Smooth muscle cell (in vitro differentiated cells): ENCODE results near the gene APOL4. TPM values are rescaled to one million over a fixed set of nuclear protein-coding genes. Genes with fewer than 3 reads are reported as not detected.

Experiments
- DNase-seq: peaks from one replicate; lab custom pipeline; 2025; ENCODE audit not compliant: unreplicated experiment; lab: John Stamatoyannopoulos, UW
- H2AFZ ChIP-seq: fragments of 200-600 bp; sonication (generic); 2 replicates; pipeline ENCODE4 v1.6.0; 2016; ENCODE audit warnings: antibody characterized with exemption, low read depth, mild to moderate bottlenecking
- H3F3A ChIP-seq: fragments of 200-600 bp; sonication (generic); 2 replicates; pipeline ENCODE4 v1.6.0; 2017; ENCODE audit warnings: antibody characterized with exemption, low read depth
- H3K27ac ChIP-seq: fragments of 200-600 bp; sonication (generic); 2 replicates; pipeline ENCODE4 v1.5.1; 2016; ENCODE audit warnings: low read depth, mild to moderate bottlenecking
- H3K27me3 ChIP-seq: fragments of 200-600 bp; sonication (generic); 2 replicates; pipeline ENCODE4 v1.6.1; 2016; ENCODE audit warnings: low read depth, mild to moderate bottlenecking
- H3K36me3 ChIP-seq: fragments of 200-600 bp; sonication (generic); 2 replicates; pipeline ENCODE4 v1.5.1; 2016; ENCODE audit warnings: low read depth
- H3K4me1 ChIP-seq: fragments of 200-600 bp; sonication (generic); 2 replicates; pipeline ENCODE4 v1.5.1; 2016; ENCODE audit warnings: low read depth
- H3K4me2 ChIP-seq: fragments of 200-600 bp; sonication (generic); 2 replicates; pipeline ENCODE4 v1.6.0; 2016; ENCODE audit warnings: mild to moderate bottlenecking
- H3K4me3 ChIP-seq: fragments of 200-600 bp; sonication (generic); 2 replicates; pipeline ENCODE4 v1.5.1; 2016; ENCODE audit warnings: mild to moderate bottlenecking
- H3K79me2 ChIP-seq: fragments of 200-600 bp; sonication (generic); 2 replicates; pipeline ENCODE4 v1.6.0; 2016; ENCODE audit warnings: low read depth, mild to moderate bottlenecking
- H3K9ac ChIP-seq: fragments of 200-600 bp; sonication (generic); 2 replicates; pipeline ENCODE4 v1.6.0; 2016; ENCODE audit warnings: low read depth
- H3K9me3 ChIP-seq: fragments of 200-600 bp; sonication (generic); replicated peaks from 2 replicates; pipeline ENCODE4 v1.5.1; 2016; ENCODE audit warnings: low read depth
- H4K20me1 ChIP-seq: fragments of 200-600 bp; sonication (generic); 2 replicates; pipeline ENCODE4 v1.6.0; 2016; ENCODE audit warnings: low read depth
- CTCF ChIP-seq: fragments of 200-600 bp; sonication (generic); IDR thresholded peaks from 2 replicates; pipeline ENCODE4 v1.5.1; 2017; ENCODE audit warnings: borderline replicate concordance, mild to moderate bottlenecking, antibody characterized with exemption; ENCODE audit not compliant: insufficient read depth, poor library complexity, severe bottlenecking
- whole genome bisulfite sequencing: methylation state at CpG from one replicate; pipeline ENCODE4 v1.1.7; 2016; ENCODE audit warnings: low lambda C conversion rate; 5-methylcytosine and 5-hydroxymethylcytosine counted together
- polyA plus RNA-seq: library from polyadenylated mRNA; unstranded; fragments of >200 nt; fragmentation: Nextera tagmentation; extraction: Ambion mirVana; gene quantifications from 2 replicates; pipeline ENCODE4 v1.2.1, GENCODE V29; 2016
- total RNA-seq: library from RNA; depleted of rRNA; stranded (reverse); fragments of >200 nt; gene quantifications from 2 replicates; pipeline ENCODE4 v1.2.3, GENCODE V29; 2014

APOL4 gene
- total and polyA plus RNA-seq, 2 experiments from 2014 or later, result 0.40 TPM; not detected in 1

- Histone ChIP-seq H3K79me2 (no peaks in the 10 kb centered on the region), H4K20me1 (no peaks in the 10 kb centered on the region), H3F3A (no peaks in the 10 kb centered on the region), H2AFZ (no peak overlapping the region), H3K9ac (no peak overlapping the region), H3K4me3 (no peak overlapping the region), H3K9me3 (no peaks in the 10 kb centered on the region), H3K4me2 (no peak overlapping the region), H3K4me1 (no peaks in the 10 kb centered on the region), H3K36me3 (no peaks in the 10 kb centered on the region), H3K27ac (no peak overlapping the region), H3K27me3 (no peaks in the 10 kb centered on the region)
- WGBS, result 75% methylated on average over 3 of the region's 3 CpGs
- no peak for TF ChIP-seq CTCF
- DNase-seq, result no peak
Observed at GRCh38 chr22:36246718-36247117, 45.1 kb upstream of the APOL4 start.

GRCh38 chr22:36245805-36246356 lies 44.3 kb upstream of the APOL4 start:
- Histone ChIP-seq H3K27me3 (no peaks in the 10 kb centered on the region), H3K9me3 (no peaks in the 10 kb centered on the region), H3K79me2 (no peaks in the 10 kb centered on the region), H3F3A (no peaks in the 10 kb centered on the region), H3K4me2 (no peak overlapping the region), H3K4me3 (no peak overlapping the region), H3K27ac (no peak overlapping the region), H3K36me3 (no peaks in the 10 kb centered on the region), H2AFZ (no peak overlapping the region), H3K9ac (no peak overlapping the region), H4K20me1 (no peaks in the 10 kb centered on the region), H3K4me1 (no peaks in the 10 kb centered on the region)
- no peak for DNase-seq
- no peak for TF ChIP-seq CTCF
- WGBS, result 87% methylated on average over 4 of the region's 4 CpGs

GRCh38 chr22:36244522-36245391 lies 43.1 kb upstream of the APOL4 start:
- Histone ChIP-seq H4K20me1 (no peaks in the 10 kb centered on the region), H3K9ac (no peak overlapping the region), H3K9me3 (no peaks in the 10 kb centered on the region), H3K36me3 (no peaks in the 10 kb centered on the region), H2AFZ (no peak overlapping the region), H3K4me1 (no peaks in the 10 kb centered on the region), H3K27me3 (no peaks in the 10 kb centered on the region), H3K27ac (no peak overlapping the region), H3F3A (no peaks in the 10 kb centered on the region), H3K4me2 (no peak overlapping the region), H3K79me2 (no peaks in the 10 kb centered on the region), H3K4me3 (no peak overlapping the region)
- TF ChIP-seq CTCF, result no peak
- 92% methylated on average over 5 of the region's 5 CpGs for WGBS
- no peak for DNase-seq
